Testis (tissue), 3 donors: ENCODE results near the gene FXYD7. TPM values are rescaled to one million over a fixed set of nuclear protein-coding genes. Genes with fewer than 3 reads are reported as not detected.

Source experiments
- DNase-seq: peaks from one replicate; pipeline ENCODE4 v3.0.0-alpha.2; 2019
- H3K27ac ChIP-seq, 2 donors: fragments of 200-600 bp; sonication (generic); one replicate each; pipeline ENCODE4 v1.5.1; 2019
- H3K27me3 ChIP-seq: fragments of 200-600 bp; sonication (generic); one replicate; pipeline ENCODE4 v1.5.1; 2019
- H3K36me3 ChIP-seq: fragments of 200-600 bp; sonication (generic); one replicate; pipeline ENCODE4 v1.5.1; 2017; ENCODE audit warnings: low read depth; ENCODE audit errors: missing control alignments
- H3K4me1 ChIP-seq: fragments of 200-600 bp; sonication (generic); one replicate; pipeline ENCODE4 v1.5.1; 2019
- H3K4me3 ChIP-seq, 2 donors: fragments of 200-600 bp; sonication (generic); one replicate each; pipeline ENCODE4 v1.5.1; 2017 to 2019
- H3K9me3 ChIP-seq: fragments of 200-600 bp; sonication (generic); one replicate; pipeline ENCODE4 v1.5.1; 2017
- CTCF ChIP-seq, 3 experiments: fragments of 450-650 bp in 2 of 3; fragments of 200-600 bp in 1 of 3; sonication (generic) in 1 of 3; IDR thresholded peaks; one replicate each; pipeline ENCODE4 v1.5.1; 2016 to 2019; ENCODE audit warnings: antibody characterized with exemption in 3 of 3, mild to moderate bottlenecking in 2 of 3, moderate library complexity in 1 of 3
- POLR2A ChIP-seq: fragments of 450-650 bp; IDR thresholded peaks from one replicate; pipeline ENCODE4 v1.6.1; 2017; ENCODE audit warnings: antibody characterized with exemption, mild to moderate bottlenecking, moderate library complexity
- WGBS, 2 donors: methylation state at CpG; one replicate each; pipeline ENCODE4 v1.1.5; 2018; 5-methylcytosine and 5-hydroxymethylcytosine counted together
- intact Hi-C: fragments of 100-400 bp; cut with DNase I; formaldehyde crosslinking; loops from one replicate; pipeline ENCODE4 v1.15.1; 2023; ENCODE audit warnings: low total_unique reads
- polyA plus RNA-seq: library from polyadenylated mRNA; stranded (reverse); fragments of 350-450 nt; fragmentation: Illumina TruSeq; extraction: RNeasy Lipid Tissue Mini Kit (QIAGEN cat#74804); gene quantifications from one replicate; pipeline ENCODE4 v1.2.3, GENCODE V29; 2014; ENCODE audit warnings: low read depth, low replicate concordance; ENCODE audit not compliant: insufficient read depth
- total RNA-seq, 2 donors: library from RNA; depleted of rRNA; stranded (reverse); fragments of >200 nt; gene quantifications; one replicate each; pipeline ENCODE4 v1.2.3, GENCODE V29; 2016

Gene FXYD7
- total and polyA plus RNA-seq, 3 donors from 2014 or later, result 1.2 to 2.1 TPM; not detected in 1

GRCh38 chr19:35134601-35135242 lies 8.3 kb upstream of the FXYD7 start, which contains the start of gene LGI4:
Gene LGI4, minus strand, starts transcription at chr19:35135059. Its CDS starts 379 bp downstream, at chr19:35134680.
- peaks cover 3% of the 10 kb centered on the region for H3K4me1 ChIP-seq
- H3K4me3 ChIP-seq, result no peak within 1 kb of the TSS
- TF ChIP-seq POLR2A (no peak), CTCF (IDR thresholded peaks at IDR 0.05) (no peak)
- peak within 1 kb of the TSS; percentile 65 to 70 for H3K27ac ChIP-seq
- WGBS, 2 donors, result 59 to 68% methylated on average over 14 to 15 of the region's 15 CpGs
- DNase-seq, result no peak
- no peaks in the 10 kb centered on the region for H3K36me3 ChIP-seq
- no peaks in the 10 kb centered on the region for H3K27me3 ChIP-seq
- no peaks in the 10 kb centered on the region for H3K9me3 ChIP-seq
- intact Hi-C loops, result no loop called here

- H3K4me1 ChIP-seq, result no peaks in the 10 kb centered on the region
- no peaks in the 10 kb centered on the region for H3K9me3 ChIP-seq
- peak; percentile 83 to 87 (median 84) for TF ChIP-seq CTCF (IDR thresholded peaks at IDR 0.05)
- TF ChIP-seq POLR2A, result no peak
- intact Hi-C loops, result no loop called here
- no peaks in the 10 kb centered on the region for H3K27me3 ChIP-seq
- WGBS, 2 donors, result 6 to 9% methylated on average over 2 to 7 of the region's 7 CpGs
- H3K4me3 ChIP-seq, result no peak overlapping the region
- peak overlapping the region; percentile 65 to 70 for H3K27ac ChIP-seq
- no peaks in the 10 kb centered on the region for H3K36me3 ChIP-seq
- DNase-seq, result peak; percentile 81
These were observed 7.6 kb upstream of the FXYD7 start for GRCh38 chr19:35135389-35135909.

- no peaks in the 10 kb centered on the region for H3K4me1 ChIP-seq
- intact Hi-C loops, result no loop called here
- no peaks in the 10 kb centered on the region for H3K27me3 ChIP-seq
- H3K9me3 ChIP-seq, result no peaks in the 10 kb centered on the region
- H3K27ac ChIP-seq, result no peak overlapping the region
- no peaks in the 10 kb centered on the region for H3K36me3 ChIP-seq
- 74 to 89% methylated on average over 7 to 11 of the region's 11 CpGs for WGBS, 2 donors
- TF ChIP-seq POLR2A, result no peak
- TF ChIP-seq CTCF (IDR thresholded peaks at IDR 0.05), result no peak
- no peak overlapping the region for H3K4me3 ChIP-seq
- no peak for DNase-seq
These were observed 6.8 kb upstream of the FXYD7 start for GRCh38 chr19:35136231-35136630.

- no peak for DNase-seq
- Histone ChIP-seq H3K9me3 (no peaks in the 10 kb centered on the region), H3K4me3 (no peak overlapping the region), H3K27me3 (no peaks in the 10 kb centered on the region), H3K27ac (no peak overlapping the region), H3K4me1 (peaks cover 8% of the 10 kb centered on the region), H3K36me3 (no peaks in the 10 kb centered on the region)
- WGBS, 2 donors, result 76 to 82% methylated on average over 9 of the region's 9 CpGs
- intact Hi-C loops, result no loop called here
- TF ChIP-seq POLR2A, result no peak
- no peak for TF ChIP-seq CTCF (IDR thresholded peaks at IDR 0.05)
These were observed 5.9 kb upstream of the FXYD7 start for GRCh38 chr19:35136977-35137702.
